Measurements from ENCODE around the gene ASCL2. TPM values are rescaled to one million over a fixed set of nuclear protein-coding genes. Genes with fewer than 3 reads are reported as not detected.

The ASCL2 gene
- total and polyA plus RNA-seq, 7 experiments from 2014 or later = 0.32 to 2.1 (median 0.45) TPM; not detected in 3

- peaks cover 31 to 67% (median 50%) of the 10 kb centered on the region in 7 donors for H3K4me1 Mint-ChIP-seq
- ChIA-PET CTCF (interaction anchor here (1.2 to 9.0 kb wide), 2 partner anchors 104 to 118 kb away, joined by 4 to 167 read pairs; no protein-coding TSS in a partner anchor), POLR2A (interaction anchor here (0.5 to 4.1 kb wide), 12 partner anchors 12 to 711 kb away, joined by 3 to 27 read pairs (median 3); partner anchors contain the start of genes ASCL2 and TSSC4)
- peaks cover 0 to 6% (median 0%) of the 10 kb centered on the region in 5 donors for H3K36me3 Mint-ChIP-seq
- Histone ChIP-seq H3K9me3 (ENCODE audit: control insufficient read depth in 2 of 3, low read length in 3 of 3) (no peaks in the 10 kb centered on the region), H3K4me3 (ENCODE audit: low read length) (peak within 1 kb of the TSS; percentile 76), H3K36me3 (ENCODE audit: control insufficient read depth in 2 of 3, insufficient read depth in 3 of 3, low read length in 3 of 3) (peaks cover 0 to 29% (median 0%) of the 10 kb centered on the region in 3 experiments), H3K4me1 (ENCODE audit: control insufficient read depth in 2 of 2, insufficient read depth in 2 of 2, low read length in 2 of 2) (peaks cover 50 to 68% of the 10 kb centered on the region in 2 donors), H3K27me3 (ENCODE audit: control insufficient read depth in 2 of 2, insufficient read depth in 2 of 2, low read length in 2 of 2) (no peaks in the 10 kb centered on the region), H3K27ac (ENCODE audit: low read depth, low read length) (peak within 1 kb of the TSS; percentile 81)
- intact Hi-C loops (cut with micrococcal nuclease) = loop anchor here (1.0 to 10.0 kb wide), 9 partner anchors 76 to 686 kb away; partner anchors contain the start of genes CD81 (in 1 of the 2), CDKN1C (in 1 of the 2), CTSD (in 1 of the 2) and TSSC4 (in 1 of the 2)
- peak within 1 kb of the TSS; percentile 90 to 96 (median 95) for H3K27ac Mint-ChIP-seq
- ATAC-seq (peak; percentile 82), DNase-seq (peak; percentile 45 to 68 (median 59))
- H3K27me3 Mint-ChIP-seq = no peaks in the 10 kb centered on the region
- peak within 1 kb of the TSS; percentile 92 to 98 (median 96) for H3K4me3 Mint-ChIP-seq
- H3K9me3 Mint-ChIP-seq = no peaks in the 10 kb centered on the region
Observed at GRCh38 chr11:2301631-2302305, 31.4 kb upstream of the ASCL2 start, which contains the start of the genes C11orf21 and TSPAN32. TSS of gene C11orf21 (minus strand) at chr11:2301918. CDS start at chr11:2301808, 110 bp downstream. TSS of gene TSPAN32 (plus strand) at chr11:2302013. CDS start at chr11:2302150, 137 bp downstream.

GRCh38 chr11:2300936-2301630 lies 30.7 kb upstream of the ASCL2 start:
- no peaks in the 10 kb centered on the region for H3K9me3 Mint-ChIP-seq
- POLR2A ChIA-PET = interaction anchor here (0.7 to 4.1 kb wide), 7 partner anchors 13 to 119 kb away, joined by 3 to 27 read pairs (median 4); partner anchors contain the start of genes ASCL2 and TSSC4
- Histone ChIP-seq H3K27me3 (ENCODE audit: control insufficient read depth in 2 of 2, insufficient read depth in 2 of 2, low read length in 2 of 2) (no peaks in the 10 kb centered on the region), H3K4me1 (ENCODE audit: control insufficient read depth in 2 of 2, insufficient read depth in 2 of 2, low read length in 2 of 2) (peaks cover 45 to 61% of the 10 kb centered on the region in 2 donors), H3K27ac (ENCODE audit: low read depth, low read length) (peak overlapping the region; percentile 81), H3K9me3 (ENCODE audit: control insufficient read depth in 2 of 3, low read length in 3 of 3) (no peaks in the 10 kb centered on the region), H3K36me3 (ENCODE audit: control insufficient read depth in 2 of 3, insufficient read depth in 3 of 3, low read length in 3 of 3) (peaks cover 0 to 36% (median 0%) of the 10 kb centered on the region in 3 experiments), H3K4me3 (ENCODE audit: low read length) (peak overlapping the region; percentile 76)
- CTCF ChIA-PET = interaction anchor here (0.6 to 9.0 kb wide), 2 partner anchors 119 to 402 kb away, joined by 3 to 167 read pairs; no protein-coding TSS in a partner anchor
- peak overlapping the region; percentile 92 to 98 (median 96) for H3K4me3 Mint-ChIP-seq
- ATAC-seq (peak; percentile 19), DNase-seq (peak in 4 of 9 donors; percentile 16 to 27 (median 24))
- H3K4me1 Mint-ChIP-seq = peaks cover 26 to 62% (median 49%) of the 10 kb centered on the region in 7 donors
- H3K36me3 Mint-ChIP-seq = peaks cover 0 to 6% (median 0%) of the 10 kb centered on the region in 5 donors
- no peaks in the 10 kb centered on the region for H3K27me3 Mint-ChIP-seq
- intact Hi-C loops (cut with micrococcal nuclease) = loop anchor here (5.0 to 10.0 kb wide), 6 partner anchors 166 to 686 kb away; partner anchors contain the start of genes CDKN1C (in 1 of the 2) and CTSD (in 1 of the 2)
- H3K27ac Mint-ChIP-seq = peak overlapping the region; percentile 90 to 96 (median 95)

GRCh38 chr11:2300290-2300935 lies 30.0 kb upstream of the ASCL2 start:
- POLR2A ChIA-PET = interaction anchor here (1.0 to 4.1 kb wide), 4 partner anchors 76 to 119 kb away, joined by 3 to 27 read pairs (median 12); partner anchors contain the start of gene TSSC4
- Histone ChIP-seq H3K36me3 (ENCODE audit: control insufficient read depth in 2 of 3, insufficient read depth in 3 of 3, low read length in 3 of 3) (peaks cover 0 to 37% (median 0%) of the 10 kb centered on the region in 3 experiments), H3K4me3 (ENCODE audit: low read length) (peak overlapping the region; percentile 76), H3K27ac (ENCODE audit: low read depth, low read length) (peak overlapping the region; percentile 81), H3K9me3 (ENCODE audit: control insufficient read depth in 2 of 3, low read length in 3 of 3) (no peaks in the 10 kb centered on the region), H3K4me1 (ENCODE audit: control insufficient read depth in 2 of 2, insufficient read depth in 2 of 2, low read length in 2 of 2) (peaks cover 39 to 54% of the 10 kb centered on the region in 2 donors), H3K27me3 (ENCODE audit: control insufficient read depth in 2 of 2, insufficient read depth in 2 of 2, low read length in 2 of 2) (no peaks in the 10 kb centered on the region)
- DNase-seq = peak in 5 of 9 donors; percentile 17 to 35 (median 24)
- CTCF ChIA-PET = interaction anchor here (0.6 to 9.0 kb wide), 2 partner anchors 120 to 402 kb away, joined by 3 to 167 read pairs; no protein-coding TSS in a partner anchor
- no peaks in the 10 kb centered on the region for H3K9me3 Mint-ChIP-seq
- H3K27me3 Mint-ChIP-seq = no peaks in the 10 kb centered on the region
- peak overlapping the region; percentile 62 to 96 (median 92) for H3K27ac Mint-ChIP-seq
- no peak for ATAC-seq
- intact Hi-C loops (cut with micrococcal nuclease) = loop anchor here (5.0 to 10.0 kb wide), 6 partner anchors 167 to 687 kb away; partner anchors contain the start of genes CDKN1C (in 1 of the 2) and CTSD (in 1 of the 2)
- peaks cover 23 to 55% (median 43%) of the 10 kb centered on the region in 7 donors for H3K4me1 Mint-ChIP-seq
- H3K4me3 Mint-ChIP-seq = peak overlapping the region; percentile 92 to 98 (median 96)
- H3K36me3 Mint-ChIP-seq = peaks cover 0 to 4% (median 0%) of the 10 kb centered on the region in 5 donors

GRCh38 chr11:2299773-2300172 lies 29.4 kb upstream of the ASCL2 start:
- Histone ChIP-seq H3K36me3 (ENCODE audit: control insufficient read depth in 2 of 3, insufficient read depth in 3 of 3, low read length in 3 of 3) (peaks cover 0 to 34% (median 0%) of the 10 kb centered on the region in 3 experiments), H3K4me3 (ENCODE audit: low read length) (no peak overlapping the region), H3K4me1 (ENCODE audit: control insufficient read depth in 2 of 2, insufficient read depth in 2 of 2, low read length in 2 of 2) (peaks cover 33 to 48% of the 10 kb centered on the region in 2 donors), H3K9me3 (ENCODE audit: control insufficient read depth in 2 of 3, low read length in 3 of 3) (no peaks in the 10 kb centered on the region), H3K27me3 (ENCODE audit: control insufficient read depth in 2 of 2, insufficient read depth in 2 of 2, low read length in 2 of 2) (no peaks in the 10 kb centered on the region), H3K27ac (ENCODE audit: low read depth, low read length) (peak overlapping the region; percentile 58)
- ChIA-PET POLR2A (interaction anchor here (1.3 to 1.8 kb wide), 2 partner anchors 9 to 10 kb away, joined by 4 read pairs; no protein-coding TSS in a partner anchor), CTCF (interaction anchor here (9.0 kb wide), 1 partner anchor 120 kb away, joined by 167 read pairs; no protein-coding TSS in a partner anchor)
- intact Hi-C loops (cut with micrococcal nuclease) = loop anchor here (1.0 to 10.0 kb wide), 8 partner anchors 102 to 688 kb away; partner anchors contain the start of genes CDKN1C (in 1 of the 2) and CTSD (in 1 of the 2)
- H3K27me3 Mint-ChIP-seq = peaks cover 0 to 1% (median 0%) of the 10 kb centered on the region in 5 donors
- H3K9me3 Mint-ChIP-seq = no peaks in the 10 kb centered on the region
- peaks cover 0 to 4% (median 0%) of the 10 kb centered on the region in 5 donors for H3K36me3 Mint-ChIP-seq
- peaks cover 21 to 50% (median 41%) of the 10 kb centered on the region in 7 donors for H3K4me1 Mint-ChIP-seq
- H3K27ac Mint-ChIP-seq = peak overlapping the region; percentile 63 to 91 (median 79)
- H3K4me3 Mint-ChIP-seq = peak overlapping the region; percentile 52 to 98 (median 75)
- DNase-seq (peak in 1 of 9 donors; percentile 16), ATAC-seq (no peak)

GRCh38 chr11:2298795-2299761 lies 28.7 kb upstream of the ASCL2 start:
- intact Hi-C loops (cut with micrococcal nuclease) = loop anchor here (1.0 kb wide), 2 partner anchors 102 to 133 kb away; no protein-coding TSS in a partner anchor
- Histone ChIP-seq H3K36me3 (ENCODE audit: control insufficient read depth in 2 of 3, insufficient read depth in 3 of 3, low read length in 3 of 3) (peaks cover 0 to 32% (median 0%) of the 10 kb centered on the region in 3 experiments), H3K4me1 (ENCODE audit: control insufficient read depth in 2 of 2, insufficient read depth in 2 of 2, low read length in 2 of 2) (peaks cover 30 to 44% of the 10 kb centered on the region in 2 donors), H3K9me3 (ENCODE audit: control insufficient read depth in 2 of 3, low read length in 3 of 3) (no peaks in the 10 kb centered on the region), H3K27me3 (ENCODE audit: control insufficient read depth in 2 of 2, insufficient read depth in 2 of 2, low read length in 2 of 2) (no peaks in the 10 kb centered on the region), H3K27ac (ENCODE audit: low read depth, low read length) (peak overlapping the region; percentile 58), H3K4me3 (ENCODE audit: low read length) (no peak overlapping the region)
- H3K36me3 Mint-ChIP-seq = peaks cover 0 to 4% (median 0%) of the 10 kb centered on the region in 5 donors
- H3K27me3 Mint-ChIP-seq = peaks cover 0 to 5% (median 0%) of the 10 kb centered on the region in 5 donors
- DNase-seq (peak in 2 of 9 donors; percentile 30 to 32), ATAC-seq (no peak)
- H3K4me3 Mint-ChIP-seq = peak overlapping the region; percentile 52 to 98 (median 75)
- H3K27ac Mint-ChIP-seq = peak overlapping the region; percentile 63 to 91 (median 79)
- H3K4me1 Mint-ChIP-seq = peaks cover 19 to 51% (median 38%) of the 10 kb centered on the region in 7 donors
- CTCF ChIA-PET = interaction anchor here (9.0 kb wide), 1 partner anchor 121 kb away, joined by 167 read pairs; no protein-coding TSS in a partner anchor
- H3K9me3 Mint-ChIP-seq = no peaks in the 10 kb centered on the region
- POLR2A ChIA-PET = interaction anchor here (1.3 to 1.8 kb wide), 2 partner anchors 8 to 9 kb away, joined by 4 read pairs; no protein-coding TSS in a partner anchor
